Measurements from ENCODE around the gene FBXL13.

The FBXL13 gene

GRCh38 chr7:102823390-102824119, 251.0 kb downstream of the FBXL13 start:
- Histone ChIP-seq H3K27me3 (ENCODE audit: insufficient read depth, poor library complexity, severe bottlenecking) (no peaks in the 10 kb centered on the region), H3K27ac (replicated peaks) (no peak overlapping the region), H3K4me3 (replicated peaks; ENCODE audit: insufficient read depth, low read length) (no peak overlapping the region)
- no peak for DNase-seq (ENCODE audit: low read depth in 1 of 2, low spot score in 1 of 2)
- TF ChIP-seq GABPA (IDR thresholded peaks at IDR 0.05; ENCODE audit: low read depth) = no peak
- no peak for TF ChIP-seq REST (IDR thresholded peaks at IDR 0.05; ENCODE audit: insufficient replicate concordance, low read depth)

GRCh38 chr7:102821994-102822747, 252.4 kb downstream of the FBXL13 start:
- H3K4me3 ChIP-seq (replicated peaks; ENCODE audit: insufficient read depth, low read length) = no peak overlapping the region
- H3K27ac ChIP-seq (replicated peaks) = no peak overlapping the region
- TF ChIP-seq POLR2AphosphoS5 (IDR thresholded peaks at IDR 0.05; ENCODE audit: low read depth) (no peak), SPI1 (IDR thresholded peaks at IDR 0.05; ENCODE audit: borderline replicate concordance, low read depth) (no peak), CTCF (IDR thresholded peaks at IDR 0.05; ENCODE audit: insufficient read depth, low read length) (no peak), REST (IDR thresholded peaks at IDR 0.05; ENCODE audit: insufficient replicate concordance, low read depth) (no peak), GABPA (IDR thresholded peaks at IDR 0.05; ENCODE audit: low read depth) (no peak)
- no peak for DNase-seq (ENCODE audit: low read depth in 1 of 2, low spot score in 1 of 2)
- no peaks in the 10 kb centered on the region for H3K27me3 ChIP-seq (ENCODE audit: insufficient read depth, poor library complexity, severe bottlenecking)

- DNase-seq (ENCODE audit: low read depth in 1 of 2, low spot score in 1 of 2) = no peak
- no peak for TF ChIP-seq REST (IDR thresholded peaks at IDR 0.05; ENCODE audit: insufficient replicate concordance, low read depth)
- no peak for TF ChIP-seq CTCF (IDR thresholded peaks at IDR 0.05; ENCODE audit: insufficient read depth, low read length)
- TF ChIP-seq SPI1 (IDR thresholded peaks at IDR 0.05; ENCODE audit: borderline replicate concordance, low read depth) = no peak
- no peak for TF ChIP-seq POLR2AphosphoS5 (IDR thresholded peaks at IDR 0.05; ENCODE audit: low read depth)
- TF ChIP-seq GABPA (IDR thresholded peaks at IDR 0.05; ENCODE audit: low read depth) = no peak
- no peaks in the 10 kb centered on the region for H3K27me3 ChIP-seq (ENCODE audit: insufficient read depth, poor library complexity, severe bottlenecking)
- H3K27ac ChIP-seq (replicated peaks) = no peak overlapping the region
- no peak overlapping the region for H3K4me3 ChIP-seq (replicated peaks; ENCODE audit: insufficient read depth, low read length)
These were observed 255.4 kb downstream of the FBXL13 start for GRCh38 chr7:102819151-102819550.
